GM04503 (cell line): ENCODE measurements around the gene ZMIZ2.
"Not testable (repeated sequence)": the region's sequence is repeated elsewhere in the genome, so short reads cannot be mapped to it uniquely, and the experiment has no call there.

Experiments
- DNase-seq: peaks from one replicate; pipeline ENCODE4 v3.0.0-alpha.2; 2012; ENCODE audit warnings: low read depth

Gene ZMIZ2

GRCh38 chr7:44727158-44727936 is 21.3 kb upstream of the ZMIZ2 start:
- DNase-seq, result peak; percentile 83

GRCh38 chr7:44727937-44728262 is 20.7 kb upstream of the ZMIZ2 start:
- DNase-seq, result no peak

GRCh38 chr7:44729949-44730590 is 18.6 kb upstream of the ZMIZ2 start:
- no peak for DNase-seq

GRCh38 chr7:44732971-44733370 is 15.7 kb upstream of the ZMIZ2 start:
- DNase-seq, result not testable (repeated sequence)

- peak; percentile 45 for DNase-seq
Observed at GRCh38 chr7:44733708-44734481, 14.8 kb upstream of the ZMIZ2 start.

GRCh38 chr7:44735403-44736165 is 13.1 kb upstream of the ZMIZ2 start:
- peak; percentile 96 for DNase-seq

GRCh38 chr7:44736896-44737295 is 11.8 kb upstream of the ZMIZ2 start:
- DNase-seq, result no peak

GRCh38 chr7:44738051-44738723 is 10.5 kb upstream of the ZMIZ2 start:
- no peak for DNase-seq

- DNase-seq, result no peak
Observed at GRCh38 chr7:44738876-44739665, 9.6 kb upstream of the ZMIZ2 start.

GRCh38 chr7:44740055-44740454 is 8.6 kb upstream of the ZMIZ2 start:
- DNase-seq, result no peak

GRCh38 chr7:44743750-44744149 is 4.9 kb upstream of the ZMIZ2 start:
- no peak for DNase-seq

- no peak for DNase-seq
Observed at GRCh38 chr7:44748948-44749731, 493 bp downstream of the ZMIZ2 start.

GRCh38 chr7:44749992-44750391 is 1.3 kb downstream of the ZMIZ2 start:
- no peak for DNase-seq

GRCh38 chr7:44750424-44750823 is 1.8 kb downstream of the ZMIZ2 start:
- DNase-seq, result no peak

GRCh38 chr7:44750921-44751571 is 2.4 kb downstream of the ZMIZ2 start:
- DNase-seq, result no peak

- DNase-seq, result no peak
Observed at GRCh38 chr7:44752822-44753221, 4.2 kb downstream of the ZMIZ2 start.

- no peak for DNase-seq
Observed at GRCh38 chr7:44754802-44755697, 6.4 kb downstream of the ZMIZ2 start.
